Cardiac septum (tissue), 1 donor: ENCODE measurements around the gene LOXL1. TPM values are rescaled to one million over a fixed set of nuclear protein-coding genes. Genes with fewer than 3 reads are reported as not detected.

Experiments used
- DNase-seq: peaks from one replicate; pipeline ENCODE4 v3.0.0-alpha.2; 2020; ENCODE audit warnings: low spot score
- intact Hi-C: fragments of 100-400 bp; cut with DNase I; formaldehyde crosslinking; loops from one replicate; pipeline ENCODE4 v1.14.0; 2022
- long read RNA-seq: library from polyadenylated mRNA; unstranded; transcript quantifications from one replicate; pipeline ENCODE4 v2.0.0, GENCODE V29; 2021
- total RNA-seq: library from RNA; stranded (reverse); fragmentation: NEBNext Ultra II Directional; extraction: Animal tissue kit (Norgen Biotek cat#: 25700); gene quantifications from one replicate; pipeline ENCODE4 v1.2.1, GENCODE V29; 2021
- donor health status: DM: no; HTN: no; CAD: no.

The LOXL1 gene, protein sequence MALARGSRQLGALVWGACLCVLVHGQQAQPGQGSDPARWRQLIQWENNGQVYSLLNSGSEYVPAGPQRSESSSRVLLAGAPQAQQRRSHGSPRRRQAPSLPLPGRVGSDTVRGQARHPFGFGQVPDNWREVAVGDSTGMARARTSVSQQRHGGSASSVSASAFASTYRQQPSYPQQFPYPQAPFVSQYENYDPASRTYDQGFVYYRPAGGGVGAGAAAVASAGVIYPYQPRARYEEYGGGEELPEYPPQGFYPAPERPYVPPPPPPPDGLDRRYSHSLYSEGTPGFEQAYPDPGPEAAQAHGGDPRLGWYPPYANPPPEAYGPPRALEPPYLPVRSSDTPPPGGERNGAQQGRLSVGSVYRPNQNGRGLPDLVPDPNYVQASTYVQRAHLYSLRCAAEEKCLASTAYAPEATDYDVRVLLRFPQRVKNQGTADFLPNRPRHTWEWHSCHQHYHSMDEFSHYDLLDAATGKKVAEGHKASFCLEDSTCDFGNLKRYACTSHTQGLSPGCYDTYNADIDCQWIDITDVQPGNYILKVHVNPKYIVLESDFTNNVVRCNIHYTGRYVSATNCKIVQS
- total RNA-seq: 29.1 TPM
- long read RNA-seq, transcript LOXL1-201 (7 exons, 2,351 nt): major isoform, 33 of 40 reads
- long read RNA-seq, partial matches to known transcripts: 1 of 40 reads
- long read RNA-seq, other reads (novel, unspliced or antisense): 6 of 40 reads

- intact Hi-C loops: no loop called here
- DNase-seq: peak; percentile 91
These were observed at the start of gene LOXL1 for GRCh38 chr15:73926219-73927002. Gene LOXL1 (plus strand): TSS chr15:73926462. CDS start chr15:73926784, 322 bp downstream.

DNA sequence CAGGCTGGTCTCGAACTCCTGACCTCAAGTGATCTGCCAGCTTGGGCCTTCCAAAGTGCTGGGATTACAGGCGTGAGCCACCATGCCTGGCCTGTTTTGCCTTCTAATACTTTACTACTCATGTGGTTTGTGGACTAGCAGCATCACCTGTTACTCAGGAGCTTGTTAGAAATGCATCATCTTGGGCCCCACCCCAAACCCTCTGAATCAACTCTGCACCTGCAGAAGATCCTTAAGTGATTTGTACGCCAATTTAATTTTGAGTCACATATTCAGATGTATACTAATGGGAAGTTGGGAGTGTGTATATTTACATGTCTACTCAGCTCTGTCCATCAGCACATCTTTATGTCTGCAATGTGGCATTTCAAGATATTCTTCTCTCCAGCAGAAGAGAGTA, 46.8 kb upstream of the LOXL1 start:
- DNase-seq: no peak
- intact Hi-C loops: no loop called here

- DNase-seq: peak; percentile 54
- intact Hi-C loops: no loop called here
These were observed 44.5 kb upstream of the LOXL1 start for GRCh38 chr15:73881579-73882320.

DNA sequence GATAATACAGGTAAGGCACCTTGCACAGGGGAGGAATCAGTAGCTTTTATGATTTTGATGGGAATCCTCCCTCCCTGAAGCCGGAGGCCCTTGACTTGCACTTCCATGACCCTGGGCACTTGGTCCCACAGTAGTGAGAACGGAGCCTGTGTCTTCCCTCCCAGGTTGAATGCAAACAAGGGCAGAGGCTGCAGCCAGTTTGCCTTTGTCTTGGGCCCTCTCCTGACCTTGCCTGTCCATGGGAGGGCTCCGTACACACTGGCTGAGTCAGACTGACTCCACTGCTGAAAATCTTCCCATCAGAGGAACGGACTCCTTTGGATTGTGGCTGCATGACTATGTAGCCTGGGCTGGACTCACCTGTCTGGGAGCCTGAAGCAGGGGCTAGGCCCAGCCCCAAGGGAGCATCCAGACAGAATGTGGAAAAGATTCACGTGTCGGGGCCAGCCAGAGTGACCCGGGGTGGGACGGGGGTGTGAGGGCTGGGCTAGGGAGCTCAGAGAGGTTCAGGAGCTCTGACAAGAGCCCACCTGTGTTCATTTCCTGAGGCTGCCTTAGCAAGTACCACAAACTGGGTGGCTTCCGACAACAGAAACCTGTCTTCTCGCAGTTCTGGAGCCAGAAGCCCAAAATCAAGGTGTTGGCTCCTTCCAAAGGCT, 43.4 kb upstream of the LOXL1 start:
- DNase-seq: peak; percentile 54
- intact Hi-C loops: no loop called here

DNA sequence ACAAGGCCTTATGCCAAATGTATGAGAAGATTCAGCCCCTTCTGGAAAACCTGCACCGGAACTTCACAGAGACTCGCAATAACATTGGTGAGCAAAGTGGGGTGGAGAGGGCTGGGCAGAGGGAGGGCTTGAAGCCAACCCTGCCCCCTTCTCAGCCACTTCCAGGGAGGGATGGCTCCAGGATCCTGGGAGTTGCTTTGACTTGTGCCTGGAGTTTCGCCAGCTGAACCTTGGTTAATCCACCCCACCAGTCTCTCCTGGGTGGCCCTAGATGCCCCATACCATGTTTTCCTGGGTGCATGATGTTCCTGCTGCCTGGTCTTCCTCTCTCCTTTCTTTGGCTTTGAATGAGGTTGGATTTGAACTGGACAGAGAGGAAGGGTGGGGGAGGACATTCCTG, 42.1 kb upstream of the LOXL1 start:
- intact Hi-C loops: no loop called here
- peak; percentile 49 for DNase-seq

- DNase-seq: peak; percentile 54
- intact Hi-C loops: no loop called here
These were observed 40.1 kb upstream of the LOXL1 start for GRCh38 chr15:73885954-73886700.

DNA sequence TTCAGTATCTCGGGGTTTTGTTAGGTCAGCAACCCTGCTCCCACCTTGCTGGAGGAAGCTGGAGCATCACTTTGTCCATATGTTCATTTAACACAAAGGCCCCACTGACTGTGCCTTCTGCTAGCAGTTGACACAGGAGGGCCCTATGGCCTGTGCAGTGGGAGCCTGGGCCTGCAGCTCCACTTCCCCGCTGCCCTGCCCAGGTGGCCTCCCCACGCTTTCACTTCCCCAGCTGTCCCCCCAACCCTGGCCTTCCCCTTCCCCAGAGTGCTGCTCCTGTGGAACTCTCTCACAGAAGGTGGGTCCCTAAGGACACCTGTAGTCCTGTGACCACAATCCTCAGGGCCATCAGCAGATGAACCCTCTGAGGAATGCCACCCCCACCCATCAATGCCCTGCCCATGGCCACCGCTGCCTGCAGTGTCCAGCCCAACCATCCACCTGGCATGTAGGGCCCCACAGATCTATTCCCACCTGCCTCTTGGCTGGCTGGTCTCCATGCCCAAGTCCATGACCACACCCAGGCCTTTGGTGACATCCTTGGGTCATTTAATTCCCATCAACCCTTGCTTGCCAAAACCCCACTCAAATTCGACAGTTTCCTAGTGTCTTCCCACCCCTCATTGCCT, 39.4 kb upstream of the LOXL1 start:
- intact Hi-C loops: no loop called here

GRCh38 chr15:73887481-73887880, 38.8 kb upstream of the LOXL1 start:
- DNase-seq: peak; percentile 54
- intact Hi-C loops: no loop called here

More for the DNA sequence above, 39.4 kb upstream of the LOXL1 start:
- DNase-seq: peak; percentile 38

GRCh38 chr15:73888224-73889041, 37.8 kb upstream of the LOXL1 start:
- DNase-seq: peak; percentile 49
- intact Hi-C loops: no loop called here

DNA sequence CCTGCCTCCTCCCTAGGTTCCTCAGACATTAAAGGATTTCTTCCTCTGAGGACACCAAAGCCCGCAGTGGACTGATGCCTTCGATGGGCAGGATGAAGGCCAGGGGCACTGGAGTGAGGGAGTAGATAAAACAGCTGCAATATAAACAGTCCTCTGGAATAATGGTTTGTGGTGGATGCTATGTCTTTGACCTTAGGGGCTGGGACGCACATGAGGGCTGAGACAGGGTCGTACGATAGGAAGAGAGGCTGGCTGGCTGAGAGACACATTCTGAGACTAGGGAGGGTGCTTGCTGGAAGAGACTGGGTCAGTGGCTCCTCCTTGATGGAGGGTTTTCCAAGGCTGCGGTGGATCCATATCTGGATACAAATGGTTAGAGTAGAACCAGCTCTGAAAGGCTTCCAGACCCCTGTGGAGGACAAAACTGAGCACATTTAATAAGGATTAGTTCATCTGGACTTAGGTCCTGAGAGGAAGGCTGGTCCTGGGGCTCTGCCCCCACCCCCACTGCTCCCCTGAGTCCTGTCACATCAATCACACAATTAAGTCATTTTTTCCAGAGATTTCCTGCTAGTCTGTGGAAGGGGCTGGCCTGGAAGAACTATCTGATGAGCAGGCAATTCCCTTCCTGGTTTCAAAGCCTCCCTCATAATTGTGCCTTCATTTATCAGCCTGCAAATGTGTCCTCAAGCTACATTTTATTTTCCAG, 37.1 kb upstream of the LOXL1 start:
- DNase-seq: peak; percentile 35
- intact Hi-C loops: no loop called here

- DNase-seq: peak; percentile 14
- intact Hi-C loops: no loop called here
These were observed 36.5 kb upstream of the LOXL1 start for GRCh38 chr15:73889762-73890124.

- DNase-seq: peak; percentile 63
- intact Hi-C loops: no loop called here
These were observed 34.6 kb upstream of the LOXL1 start for GRCh38 chr15:73891328-73892315.

GRCh38 chr15:73892446-73893226, 33.6 kb upstream of the LOXL1 start:
- intact Hi-C loops: no loop called here

DNA sequence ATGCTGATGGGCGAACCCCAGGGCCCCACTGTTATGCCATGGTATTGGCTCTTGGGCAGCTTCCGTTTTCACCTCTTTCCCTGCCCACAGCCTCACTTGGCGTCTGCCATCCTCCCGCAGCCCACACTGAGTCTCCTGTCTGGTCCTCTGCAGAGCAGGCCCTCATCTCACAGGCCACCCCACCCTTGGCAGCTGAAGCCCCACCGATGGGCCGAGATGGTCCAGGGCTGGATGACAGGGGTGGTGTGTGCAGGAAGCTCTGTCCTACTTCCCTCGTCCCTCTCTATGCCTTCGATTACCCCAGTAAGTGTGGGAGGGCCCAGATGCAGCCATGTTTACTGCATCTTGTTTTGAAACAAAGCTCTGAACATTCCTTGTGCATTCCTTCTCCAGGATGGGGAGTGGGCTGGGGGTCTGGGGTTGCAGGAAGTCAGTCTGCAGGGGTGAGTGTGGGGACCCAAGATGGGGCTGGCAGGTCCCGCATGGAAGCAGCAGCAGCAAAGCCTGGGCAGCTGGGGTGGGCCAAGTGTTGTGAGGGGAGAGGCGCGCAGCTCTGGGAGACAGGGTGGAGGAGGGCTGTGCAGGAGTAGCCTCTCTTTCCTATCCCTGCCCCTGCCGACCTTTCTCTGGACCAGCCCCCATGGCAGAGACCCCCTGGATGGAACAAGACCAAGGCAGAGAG, 32.0 kb upstream of the LOXL1 start:
- peak; percentile 47 for DNase-seq
- intact Hi-C loops: no loop called here

More at GRCh38 chr15:73892446-73893226, 33.6 kb upstream of the LOXL1 start:
- peak; percentile 46 for DNase-seq
